VCaP (cell line): ENCODE measurements around the gene CASKIN2.

Experiments
- H3K27ac ChIP-seq: fragments of 450-650 bp; 2 replicates; pipeline ENCODE4 v1.5.1; 2017
- TF ChIP-seq, protein P1 (sequence below): fragments of 450-650 bp; conservative IDR thresholded peaks from 2 replicates; pipeline ENCODE4 v1.5.1; 2017; ENCODE audit warnings: mild to moderate bottlenecking, moderate library complexity

Gene CASKIN2

DNA sequence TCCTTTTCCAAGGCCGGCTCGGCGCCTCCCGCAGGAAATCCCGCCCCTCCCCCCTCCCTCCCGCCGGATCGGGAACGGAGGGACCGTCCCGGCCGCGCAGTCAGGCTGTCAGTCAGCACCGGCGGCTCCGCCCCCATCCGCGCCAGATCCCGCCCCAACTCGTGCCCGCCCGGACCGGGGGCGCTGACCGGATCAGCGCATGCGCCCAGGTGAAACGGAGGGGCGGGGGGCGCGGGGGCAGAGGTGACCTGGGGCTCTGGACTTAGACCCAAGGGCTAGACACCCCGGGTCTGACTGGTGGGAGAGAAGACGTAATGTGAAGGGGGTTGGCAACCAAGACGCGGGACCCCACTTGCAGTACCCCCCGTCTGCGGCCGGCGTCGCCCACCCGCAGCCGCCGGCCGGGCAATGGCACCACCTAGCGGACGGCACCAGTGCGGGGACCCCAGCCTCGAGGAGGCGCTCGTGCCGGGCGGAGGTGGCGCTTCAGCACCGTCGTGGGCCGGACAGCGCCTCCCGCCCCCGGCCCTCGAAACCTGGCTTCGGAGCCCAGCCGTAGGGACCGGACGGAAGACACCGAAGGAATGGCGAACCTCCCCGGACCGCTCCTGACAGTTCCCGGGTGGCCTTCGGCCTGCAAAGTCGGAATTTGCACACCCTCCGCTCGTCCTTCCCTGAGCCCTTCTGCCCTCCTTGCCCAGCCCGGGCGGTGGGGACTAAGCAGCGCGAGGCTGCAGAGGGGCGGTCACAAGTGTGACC, at the start of gene CASKIN2:
TSS of gene CASKIN2 (minus strand) at position 42 of the 759 bp plus-strand sequence. CDS start 1,733 bp downstream, outside the sequence.
- TF ChIP-seq, protein P1, sequence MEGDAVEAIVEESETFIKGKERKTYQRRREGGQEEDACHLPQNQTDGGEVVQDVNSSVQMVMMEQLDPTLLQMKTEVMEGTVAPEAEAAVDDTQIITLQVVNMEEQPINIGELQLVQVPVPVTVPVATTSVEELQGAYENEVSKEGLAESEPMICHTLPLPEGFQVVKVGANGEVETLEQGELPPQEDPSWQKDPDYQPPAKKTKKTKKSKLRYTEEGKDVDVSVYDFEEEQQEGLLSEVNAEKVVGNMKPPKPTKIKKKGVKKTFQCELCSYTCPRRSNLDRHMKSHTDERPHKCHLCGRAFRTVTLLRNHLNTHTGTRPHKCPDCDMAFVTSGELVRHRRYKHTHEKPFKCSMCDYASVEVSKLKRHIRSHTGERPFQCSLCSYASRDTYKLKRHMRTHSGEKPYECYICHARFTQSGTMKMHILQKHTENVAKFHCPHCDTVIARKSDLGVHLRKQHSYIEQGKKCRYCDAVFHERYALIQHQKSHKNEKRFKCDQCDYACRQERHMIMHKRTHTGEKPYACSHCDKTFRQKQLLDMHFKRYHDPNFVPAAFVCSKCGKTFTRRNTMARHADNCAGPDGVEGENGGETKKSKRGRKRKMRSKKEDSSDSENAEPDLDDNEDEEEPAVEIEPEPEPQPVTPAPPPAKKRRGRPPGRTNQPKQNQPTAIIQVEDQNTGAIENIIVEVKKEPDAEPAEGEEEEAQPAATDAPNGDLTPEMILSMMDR, result peak; percentile 98
- peak within 1 kb of the TSS; percentile 86 for H3K27ac ChIP-seq

DNA sequence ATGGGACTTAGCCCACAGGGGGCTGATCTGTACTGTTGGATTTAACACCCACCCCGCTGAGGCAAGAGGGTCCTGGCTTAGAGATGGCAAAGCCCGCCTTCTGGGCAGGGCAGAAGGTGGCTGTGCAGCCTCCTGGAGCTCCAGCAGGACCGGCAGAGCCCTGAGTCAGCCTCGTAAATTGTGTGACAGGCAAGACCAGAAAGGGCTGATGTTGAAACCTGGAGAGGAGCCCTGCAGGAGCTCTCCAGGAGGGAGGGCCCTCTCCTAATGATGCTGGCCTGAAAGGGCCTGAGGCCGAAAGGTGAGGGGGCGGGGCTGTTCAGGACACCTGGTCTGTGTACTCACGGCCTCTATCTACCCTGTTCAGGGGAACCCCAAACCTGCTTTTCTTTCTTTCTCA, 49.7 kb upstream of the CASKIN2 start:
- H3K27ac ChIP-seq, result peak overlapping the region; percentile 15
- TF ChIP-seq, protein P1, result no peak

DNA sequence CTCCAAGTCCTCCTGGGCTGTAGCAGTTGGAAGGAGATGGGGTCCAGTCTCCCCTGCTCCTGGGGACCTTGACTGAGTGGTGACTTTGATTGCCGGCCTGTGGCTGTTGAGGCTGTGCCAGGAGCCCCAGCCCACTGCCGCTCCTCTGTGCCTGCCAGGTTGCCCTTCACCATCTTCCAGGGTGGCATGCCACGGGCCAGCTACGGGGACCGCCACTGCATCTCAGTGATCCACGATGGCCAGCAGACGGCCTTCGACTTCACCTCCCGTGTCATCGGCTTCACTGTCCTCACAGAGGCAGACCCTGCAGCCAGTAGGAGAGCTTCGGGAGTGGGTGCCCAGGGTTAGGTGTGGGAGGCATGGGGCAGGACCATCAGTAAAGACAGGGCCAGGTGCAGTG, 48.9 kb upstream of the CASKIN2 start:
- no peak overlapping the region; the same call in 1 of the 2 replicates for H3K27ac ChIP-seq
- TF ChIP-seq, protein P1, result no peak

DNA sequence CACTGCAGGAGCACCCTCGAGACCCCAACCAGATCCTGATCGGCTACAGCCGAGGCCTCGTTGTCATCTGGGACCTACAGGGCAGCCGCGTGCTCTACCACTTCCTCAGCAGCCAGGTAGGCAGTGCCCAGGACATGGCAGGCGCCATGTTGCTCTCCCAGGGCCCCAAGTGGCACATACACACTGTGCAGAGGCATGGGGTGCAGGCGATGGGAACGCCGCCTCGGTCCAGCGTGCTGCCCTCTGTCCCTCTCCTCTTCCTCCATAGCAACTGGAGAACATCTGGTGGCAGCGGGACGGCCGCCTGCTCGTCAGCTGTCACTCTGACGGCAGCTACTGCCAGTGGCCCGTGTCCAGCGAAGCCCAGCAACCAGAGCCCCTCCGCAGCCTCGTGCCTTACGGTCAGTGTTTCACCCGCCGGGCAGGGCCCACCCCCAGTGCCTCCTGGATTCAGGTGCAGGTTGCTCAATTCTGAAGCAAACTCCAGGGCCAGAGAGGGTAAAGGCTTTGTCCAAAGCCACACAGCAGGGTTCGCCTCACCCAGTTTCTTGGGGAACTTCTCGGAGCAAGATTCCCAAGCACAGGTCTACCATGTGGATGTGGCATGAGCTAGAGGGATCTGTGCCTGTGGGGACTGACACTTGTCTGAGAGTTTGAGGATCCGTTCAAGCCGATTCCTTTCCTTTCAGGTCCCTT, 47.9 kb upstream of the CASKIN2 start:
- no peak overlapping the region for H3K27ac ChIP-seq
- TF ChIP-seq, protein P1, result no peak

- no peak overlapping the region for H3K27ac ChIP-seq
Observed at GRCh38 chr17:75561927-75562603, 46.7 kb upstream of the CASKIN2 start.

GRCh38 chr17:75559958-75560533, 44.7 kb upstream of the CASKIN2 start:
- TF ChIP-seq, protein P1, result no peak
- no peak overlapping the region for H3K27ac ChIP-seq

More at GRCh38 chr17:75561927-75562603, 46.7 kb upstream of the CASKIN2 start:
- TF ChIP-seq, protein P1, result no peak
